NCI-H2081 treated with DMSO at 0.1 percent for 48 hours (cell line): ENCODE measurements around the gene TPI1.

ENCODE experiments used
- DNase-seq: peaks from one replicate; lab custom pipeline; 2025; lab: John Stamatoyannopoulos, UW

Gene TPI1

GRCh38 chr12:6867413-6868210 lies at the start of gene TPI1:
Gene TPI1 (plus strand): TSS chr12:6867531. CDS start chr12:6867567, 36 bp downstream.
- DNase-seq, result peak; percentile 24

GRCh38 chr12:6817662-6818157 lies 49.6 kb upstream of the TPI1 start:
- DNase-seq, result no peak

- no peak for DNase-seq
These were observed 49.1 kb upstream of the TPI1 start for GRCh38 chr12:6818222-6818621.

- no peak for DNase-seq
These were observed 48.7 kb upstream of the TPI1 start for GRCh38 chr12:6818645-6819044.

- DNase-seq, result no peak
These were observed 48.0 kb upstream of the TPI1 start for GRCh38 chr12:6819106-6820030.

GRCh38 chr12:6820166-6820565 lies 47.2 kb upstream of the TPI1 start:
- DNase-seq, result no peak

- no peak for DNase-seq
These were observed 45.5 kb upstream of the TPI1 start, which contains the start of gene GPR162 for GRCh38 chr12:6821591-6822425. Gene GPR162 (plus strand): TSS chr12:6821821. CDS start chr12:6823899, 2,078 bp downstream.

GRCh38 chr12:6822426-6823135 lies 44.8 kb upstream of the TPI1 start:
- DNase-seq, result no peak

- no peak for DNase-seq
These were observed 43.9 kb upstream of the TPI1 start for GRCh38 chr12:6823182-6824084.

GRCh38 chr12:6824085-6824775 lies 43.1 kb upstream of the TPI1 start:
- no peak for DNase-seq

GRCh38 chr12:6824901-6825381 lies 42.4 kb upstream of the TPI1 start:
- DNase-seq, result no peak

GRCh38 chr12:6825398-6826124 lies 41.8 kb upstream of the TPI1 start:
- peak; percentile 60 for DNase-seq

- DNase-seq, result no peak
These were observed 41.1 kb upstream of the TPI1 start for GRCh38 chr12:6826125-6826733.

GRCh38 chr12:6826734-6827436 lies 40.4 kb upstream of the TPI1 start:
- no peak for DNase-seq

- DNase-seq, result peak; percentile 44
These were observed 39.9 kb upstream of the TPI1 start for GRCh38 chr12:6827437-6827911.

- no peak for DNase-seq
These were observed 39.1 kb upstream of the TPI1 start, which contains the start of gene P3H3 for GRCh38 chr12:6827982-6828780. Gene P3H3 (plus strand): TSS chr12:6828407. CDS start chr12:6828441, 34 bp downstream.
